ENCODE measurements around the gene ARHGDIA.

The ARHGDIA gene

GRCh38 chr17:81858170-81858966 is 12.8 kb downstream of the ARHGDIA start:
- Histone ChIP-seq H3K4me2 (ENCODE audit: low read length, poor library complexity, severe bottlenecking) (peak overlapping the region; percentile 85), H2BK5ac (ENCODE audit: low read depth, low read length, poor library complexity, severe bottlenecking) (no peak overlapping the region), H2AK5ac (ENCODE audit: low read length, severe bottlenecking) (no peak overlapping the region), H2BK12ac (ENCODE audit: low read length in 2 of 2) (no peak overlapping the region), H3K4ac (ENCODE audit: low read depth in 1 of 2, low read length in 2 of 2) (no peak overlapping the region), H2BK15ac (ENCODE audit: low read depth, poor library complexity, severe bottlenecking) (no peak overlapping the region), H3K79me1 (replicated peaks; ENCODE audit: low read length, poor library complexity, severe bottlenecking) (peaks cover 6% of the 10 kb centered on the region), H3K27me3 (ENCODE audit: control insufficient read depth in 1 of 2, insufficient read depth in 1 of 2, low read length in 2 of 2) (no peaks in the 10 kb centered on the region), H3K14ac (ENCODE audit: low read length in 2 of 2) (peak overlapping the region in 1 of 2 experiments; percentile 50), H2AFZ (ENCODE audit: low read depth, low read length) (no peak overlapping the region), H3K23ac (ENCODE audit: low read length in 2 of 2) (no peak overlapping the region), H3K4me1 (ENCODE audit: control insufficient read depth, insufficient read depth, low read depth, low read length) (peaks cover 30% of the 10 kb centered on the region), H2BK120ac (ENCODE audit: low read depth, low read length) (no peak overlapping the region), H4K91ac (ENCODE audit: low read length) (no peak overlapping the region), H3K18ac (ENCODE audit: low read depth in 1 of 2, low read length in 2 of 2) (no peak overlapping the region), H3K36me3 (ENCODE audit: control insufficient read depth in 1 of 2, insufficient read depth in 2 of 2, low read depth in 1 of 2, low read length in 2 of 2) (peaks cover 53 to 60% of the 10 kb centered on the region in 2 experiments), H3K9me3 (ENCODE audit: control insufficient read depth, low read length) (no peaks in the 10 kb centered on the region), H4K8ac (ENCODE audit: low read length) (peak overlapping the region; percentile 31), H3K9ac (ENCODE audit: low read length) (peak overlapping the region; percentile 93), H3K27ac (ENCODE audit: low read length, poor library complexity, severe bottlenecking) (no peak overlapping the region), H3K4me3 (ENCODE audit: insufficient read depth in 1 of 2, low read depth in 1 of 2, low read length in 2 of 2) (peak overlapping the region in 1 of 2 experiments; percentile 93)
- DNase-seq, result no peak
- 92% methylated on average over 27 of the region's 30 CpGs for WGBS

GRCh38 chr17:81854974-81855774 is 16.0 kb downstream of the ARHGDIA start:
- Histone ChIP-seq H3K14ac (ENCODE audit: low read length in 2 of 2) (no peak overlapping the region), H3K36me3 (ENCODE audit: control insufficient read depth in 1 of 2, insufficient read depth in 2 of 2, low read depth in 1 of 2, low read length in 2 of 2) (peaks cover 68 to 82% of the 10 kb centered on the region in 2 experiments), H2BK120ac (ENCODE audit: low read depth, low read length) (no peak overlapping the region), H3K27ac (ENCODE audit: low read length, poor library complexity, severe bottlenecking) (no peak overlapping the region), H3K4ac (ENCODE audit: low read depth in 1 of 2, low read length in 2 of 2) (no peak overlapping the region), H3K4me2 (ENCODE audit: low read length, poor library complexity, severe bottlenecking) (no peak overlapping the region), H3K79me1 (replicated peaks; ENCODE audit: low read length, poor library complexity, severe bottlenecking) (peaks cover 20% of the 10 kb centered on the region), H2BK5ac (ENCODE audit: low read depth, low read length, poor library complexity, severe bottlenecking) (no peak overlapping the region), H3K23ac (ENCODE audit: low read length in 2 of 2) (no peak overlapping the region), H2AK5ac (ENCODE audit: low read length, severe bottlenecking) (no peak overlapping the region), H2BK15ac (ENCODE audit: low read depth, poor library complexity, severe bottlenecking) (no peak overlapping the region), H2AFZ (ENCODE audit: low read depth, low read length) (no peak overlapping the region), H2BK12ac (ENCODE audit: low read length in 2 of 2) (no peak overlapping the region), H3K4me1 (ENCODE audit: control insufficient read depth, insufficient read depth, low read depth, low read length) (peaks cover 20% of the 10 kb centered on the region), H3K4me3 (ENCODE audit: insufficient read depth in 1 of 2, low read depth in 1 of 2, low read length in 2 of 2) (no peak overlapping the region), H4K8ac (ENCODE audit: low read length) (no peak overlapping the region), H4K91ac (ENCODE audit: low read length) (peak overlapping the region; percentile 46), H3K9ac (ENCODE audit: low read length) (peak overlapping the region; percentile 60), H3K18ac (ENCODE audit: low read depth in 1 of 2, low read length in 2 of 2) (no peak overlapping the region), H3K9me3 (ENCODE audit: control insufficient read depth, low read length) (no peaks in the 10 kb centered on the region), H3K27me3 (ENCODE audit: control insufficient read depth in 1 of 2, insufficient read depth in 1 of 2, low read length in 2 of 2) (no peaks in the 10 kb centered on the region)
- DNase-seq, result no peak
- 95% methylated on average over 24 of the region's 29 CpGs for WGBS

GRCh38 chr17:81852237-81852636 is 18.9 kb downstream of the ARHGDIA start:
- WGBS, result 98% methylated on average over 12 of the region's 12 CpGs

GRCh38 chr17:81851423-81851822 is 19.7 kb downstream of the ARHGDIA start:
- Histone ChIP-seq H3K4me2 (ENCODE audit: low read length, poor library complexity, severe bottlenecking) (no peak overlapping the region), H3K27me3 (ENCODE audit: control insufficient read depth in 1 of 2, insufficient read depth in 1 of 2, low read length in 2 of 2) (no peaks in the 10 kb centered on the region), H3K4me3 (ENCODE audit: insufficient read depth in 1 of 2, low read depth in 1 of 2, low read length in 2 of 2) (no peak overlapping the region), H2BK5ac (ENCODE audit: low read depth, low read length, poor library complexity, severe bottlenecking) (no peak overlapping the region), H3K14ac (ENCODE audit: low read length in 2 of 2) (no peak overlapping the region), H2BK15ac (ENCODE audit: low read depth, poor library complexity, severe bottlenecking) (no peak overlapping the region), H4K8ac (ENCODE audit: low read length) (no peak overlapping the region), H3K36me3 (ENCODE audit: control insufficient read depth in 1 of 2, insufficient read depth in 2 of 2, low read depth in 1 of 2, low read length in 2 of 2) (peaks cover 73 to 82% of the 10 kb centered on the region in 2 experiments), H2BK12ac (ENCODE audit: low read length in 2 of 2) (peak overlapping the region in 1 of 2 experiments; percentile 3), H2AK5ac (ENCODE audit: low read length, severe bottlenecking) (no peak overlapping the region), H3K9me3 (ENCODE audit: control insufficient read depth, low read length) (no peaks in the 10 kb centered on the region), H3K23ac (ENCODE audit: low read length in 2 of 2) (peak overlapping the region in 1 of 2 experiments; percentile 2), H3K4ac (ENCODE audit: low read depth in 1 of 2, low read length in 2 of 2) (no peak overlapping the region), H3K18ac (ENCODE audit: low read depth in 1 of 2, low read length in 2 of 2) (no peak overlapping the region), H2BK120ac (ENCODE audit: low read depth, low read length) (no peak overlapping the region), H3K27ac (ENCODE audit: low read length, poor library complexity, severe bottlenecking) (no peak overlapping the region), H3K9ac (ENCODE audit: low read length) (no peak overlapping the region), H3K79me1 (replicated peaks; ENCODE audit: low read length, poor library complexity, severe bottlenecking) (peaks cover 27% of the 10 kb centered on the region), H4K91ac (ENCODE audit: low read length) (no peak overlapping the region), H3K4me1 (ENCODE audit: control insufficient read depth, insufficient read depth, low read depth, low read length) (peaks cover 1% of the 10 kb centered on the region), H2AFZ (ENCODE audit: low read depth, low read length) (no peak overlapping the region)
- over 99% methylated on average over 16 of the region's 16 CpGs for WGBS
- DNase-seq, result no peak

More at GRCh38 chr17:81852237-81852636, 18.9 kb downstream of the ARHGDIA start:
- Histone ChIP-seq H2BK5ac (ENCODE audit: low read depth, low read length, poor library complexity, severe bottlenecking) (no peak overlapping the region), H3K4me3 (ENCODE audit: insufficient read depth in 1 of 2, low read depth in 1 of 2, low read length in 2 of 2) (no peak overlapping the region), H4K8ac (ENCODE audit: low read length) (no peak overlapping the region), H3K18ac (ENCODE audit: low read depth in 1 of 2, low read length in 2 of 2) (no peak overlapping the region), H3K23ac (ENCODE audit: low read length in 2 of 2) (no peak overlapping the region), H3K36me3 (ENCODE audit: control insufficient read depth in 1 of 2, insufficient read depth in 2 of 2, low read depth in 1 of 2, low read length in 2 of 2) (peaks cover 70 to 80% of the 10 kb centered on the region in 2 experiments), H3K9me3 (ENCODE audit: control insufficient read depth, low read length) (no peaks in the 10 kb centered on the region), H2BK12ac (ENCODE audit: low read length in 2 of 2) (no peak overlapping the region), H4K91ac (ENCODE audit: low read length) (no peak overlapping the region), H3K79me1 (replicated peaks; ENCODE audit: low read length, poor library complexity, severe bottlenecking) (peaks cover 24% of the 10 kb centered on the region), H3K4me1 (ENCODE audit: control insufficient read depth, insufficient read depth, low read depth, low read length) (peaks cover 2% of the 10 kb centered on the region), H2BK15ac (ENCODE audit: low read depth, poor library complexity, severe bottlenecking) (no peak overlapping the region), H3K9ac (ENCODE audit: low read length) (no peak overlapping the region), H3K14ac (ENCODE audit: low read length in 2 of 2) (no peak overlapping the region), H3K4ac (ENCODE audit: low read depth in 1 of 2, low read length in 2 of 2) (no peak overlapping the region), H3K27me3 (ENCODE audit: control insufficient read depth in 1 of 2, insufficient read depth in 1 of 2, low read length in 2 of 2) (no peaks in the 10 kb centered on the region), H2AK5ac (ENCODE audit: low read length, severe bottlenecking) (no peak overlapping the region), H2BK120ac (ENCODE audit: low read depth, low read length) (no peak overlapping the region), H2AFZ (ENCODE audit: low read depth, low read length) (no peak overlapping the region), H3K27ac (ENCODE audit: low read length, poor library complexity, severe bottlenecking) (no peak overlapping the region), H3K4me2 (ENCODE audit: low read length, poor library complexity, severe bottlenecking) (no peak overlapping the region)
- DNase-seq, result no peak

Measured in mesenchymal stem cell (in vitro differentiated cells and primary cell).